ENCODE data around the gene DOK7. TPM values are rescaled to one million over a fixed set of nuclear protein-coding genes. Genes with fewer than 3 reads are reported as not detected.
"Not testable (repeated sequence)": the region's sequence is repeated elsewhere in the genome, so short reads cannot be mapped to it uniquely, and the experiment has no call there.

Gene DOK7
- total RNA-seq, 1 donor from 2014 or later: 62.7 TPM

DNA sequence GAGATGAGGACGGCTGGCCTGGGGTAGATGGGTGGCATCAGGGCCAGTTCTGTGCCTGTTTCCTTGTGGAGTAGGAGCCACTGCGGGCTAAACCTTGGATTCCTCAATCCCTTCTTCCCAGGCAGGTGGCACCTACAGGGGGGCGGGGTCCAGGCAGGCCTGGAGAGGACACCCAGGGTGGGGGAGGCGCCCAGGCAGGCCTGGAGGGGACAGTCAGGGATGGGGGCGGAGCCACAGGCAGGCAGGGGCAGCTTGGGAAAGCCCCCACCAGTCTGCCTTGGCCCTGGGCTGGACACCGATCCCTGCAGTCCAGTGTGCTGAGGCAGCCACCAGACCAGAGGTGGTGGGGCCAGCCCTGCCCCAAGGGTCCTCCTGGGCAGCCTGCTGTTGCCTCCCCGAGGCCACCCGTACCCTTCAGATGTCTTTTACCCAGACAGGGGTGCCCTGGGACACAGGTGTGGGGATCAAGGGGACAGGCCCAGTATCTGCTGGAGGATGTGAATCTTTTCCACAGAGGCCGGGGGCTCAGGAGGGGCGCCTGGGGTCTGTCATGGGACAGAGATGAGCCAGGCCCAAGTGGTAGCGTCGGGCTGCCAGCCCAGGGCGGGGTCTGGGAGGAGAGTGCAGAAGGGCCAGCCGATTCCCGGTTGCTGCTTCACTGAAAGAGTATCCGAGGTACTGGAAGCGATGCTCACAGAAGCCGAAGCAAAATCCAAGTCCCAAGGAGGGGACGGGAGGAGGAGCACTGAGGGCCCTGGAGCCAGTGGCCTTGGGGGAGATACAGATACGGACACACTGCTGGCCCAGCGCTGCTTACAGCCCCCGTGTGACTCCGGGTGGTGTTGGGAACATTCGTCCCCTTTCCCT, 34.6 kb downstream of the DOK7 start:
- DNase-seq (ENCODE audit: low spot score): no peak
- intact Hi-C loops (cut with DNase I): no loop called here

DNA sequence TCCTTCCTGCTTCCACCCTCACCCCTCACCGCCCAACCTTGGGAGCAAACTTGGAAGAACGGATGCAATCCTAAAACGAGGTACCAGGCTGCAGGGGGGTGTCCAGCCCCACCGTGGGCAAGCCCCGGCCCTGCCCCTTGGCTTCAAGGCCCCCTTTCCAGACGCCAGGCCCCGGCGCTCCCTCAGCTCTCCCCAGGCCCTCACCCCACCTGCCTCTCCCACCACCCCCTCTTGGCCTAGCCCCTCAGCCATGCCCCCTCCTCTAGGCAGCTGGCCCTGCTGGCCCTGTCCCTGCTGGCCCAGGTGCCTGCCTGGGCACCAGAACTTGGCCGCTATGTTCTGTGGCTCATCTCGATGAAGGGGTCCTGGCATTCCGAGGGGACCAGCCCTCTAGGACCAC, 35.3 kb downstream of the DOK7 start:
- DNase-seq (ENCODE audit: low spot score): no peak
- intact Hi-C loops (cut with DNase I): no loop called here

GRCh38 chr4:3498901-3499510, 35.9 kb downstream of the DOK7 start:
- intact Hi-C loops (cut with DNase I): no loop called here
- DNase-seq (ENCODE audit: low spot score): no peak

GRCh38 chr4:3499710-3500109, 36.6 kb downstream of the DOK7 start:
- DNase-seq (ENCODE audit: low spot score): no peak
- intact Hi-C loops (cut with DNase I): no loop called here

- intact Hi-C loops (cut with DNase I): no loop called here
- DNase-seq (ENCODE audit: low spot score): no peak
Measured at GRCh38 chr4:3500111-3500510, 37.0 kb downstream of the DOK7 start.

DNA sequence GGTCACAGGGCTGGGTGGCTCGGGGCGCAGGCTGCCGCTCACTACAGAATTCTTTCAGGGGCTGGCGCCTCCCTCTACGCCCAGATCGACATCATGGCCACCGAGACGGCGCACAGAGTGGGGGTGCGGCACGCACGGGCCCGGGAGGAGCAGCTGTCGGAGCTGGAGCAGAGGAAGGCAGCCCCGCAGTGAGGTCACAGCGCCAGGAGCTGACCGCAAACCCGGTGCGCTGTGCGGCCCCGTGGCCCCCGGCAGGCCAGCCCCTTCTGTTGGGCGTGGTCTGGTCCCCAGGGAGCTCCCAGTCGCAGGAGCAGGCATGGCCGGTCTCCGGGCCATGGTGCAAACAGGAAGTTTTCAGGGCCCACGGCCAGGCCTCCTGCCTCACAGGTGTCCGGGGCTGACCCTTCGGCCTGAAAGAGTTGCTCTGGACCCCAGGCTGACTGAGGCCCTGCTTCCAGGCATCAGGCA, 37.6 kb downstream of the DOK7 start:
- intact Hi-C loops (cut with DNase I): no loop called here
- DNase-seq (ENCODE audit: low spot score): no peak

GRCh38 chr4:3501126-3501824, 38.2 kb downstream of the DOK7 start:
- no peak for DNase-seq (ENCODE audit: low spot score)
- intact Hi-C loops (cut with DNase I): no loop called here

DNA sequence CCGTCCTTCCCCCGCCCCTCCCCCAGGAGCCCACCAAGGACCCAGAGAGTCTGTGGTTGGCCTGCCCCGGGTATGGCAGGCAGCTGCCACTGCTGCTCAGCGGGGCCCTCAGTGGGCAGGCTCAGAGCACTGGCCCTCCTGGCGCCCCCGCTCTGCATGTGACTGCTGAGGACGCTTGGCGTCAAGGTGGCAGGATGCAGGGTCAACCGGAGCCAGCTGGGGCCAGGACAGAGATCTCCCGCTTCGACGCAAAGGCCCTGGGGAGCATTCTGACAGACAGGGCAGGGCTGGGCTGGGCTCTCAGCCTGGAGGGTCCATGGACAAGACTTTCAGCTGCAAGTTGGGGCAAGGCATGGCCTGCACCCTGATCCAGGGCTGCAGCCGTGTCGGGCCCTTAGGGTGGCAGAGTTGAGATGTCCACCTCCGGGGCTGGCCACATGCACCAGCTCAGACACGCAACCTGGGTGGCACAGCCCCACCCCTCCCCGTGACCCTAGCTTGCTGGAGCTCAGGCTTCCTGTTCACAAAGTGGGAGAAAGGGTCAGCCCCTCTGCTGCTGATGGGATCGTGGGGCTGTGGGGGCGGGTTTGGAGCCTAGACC, 38.8 kb downstream of the DOK7 start:
- DNase-seq (ENCODE audit: low spot score): no peak
- intact Hi-C loops (cut with DNase I): no loop called here

DNA sequence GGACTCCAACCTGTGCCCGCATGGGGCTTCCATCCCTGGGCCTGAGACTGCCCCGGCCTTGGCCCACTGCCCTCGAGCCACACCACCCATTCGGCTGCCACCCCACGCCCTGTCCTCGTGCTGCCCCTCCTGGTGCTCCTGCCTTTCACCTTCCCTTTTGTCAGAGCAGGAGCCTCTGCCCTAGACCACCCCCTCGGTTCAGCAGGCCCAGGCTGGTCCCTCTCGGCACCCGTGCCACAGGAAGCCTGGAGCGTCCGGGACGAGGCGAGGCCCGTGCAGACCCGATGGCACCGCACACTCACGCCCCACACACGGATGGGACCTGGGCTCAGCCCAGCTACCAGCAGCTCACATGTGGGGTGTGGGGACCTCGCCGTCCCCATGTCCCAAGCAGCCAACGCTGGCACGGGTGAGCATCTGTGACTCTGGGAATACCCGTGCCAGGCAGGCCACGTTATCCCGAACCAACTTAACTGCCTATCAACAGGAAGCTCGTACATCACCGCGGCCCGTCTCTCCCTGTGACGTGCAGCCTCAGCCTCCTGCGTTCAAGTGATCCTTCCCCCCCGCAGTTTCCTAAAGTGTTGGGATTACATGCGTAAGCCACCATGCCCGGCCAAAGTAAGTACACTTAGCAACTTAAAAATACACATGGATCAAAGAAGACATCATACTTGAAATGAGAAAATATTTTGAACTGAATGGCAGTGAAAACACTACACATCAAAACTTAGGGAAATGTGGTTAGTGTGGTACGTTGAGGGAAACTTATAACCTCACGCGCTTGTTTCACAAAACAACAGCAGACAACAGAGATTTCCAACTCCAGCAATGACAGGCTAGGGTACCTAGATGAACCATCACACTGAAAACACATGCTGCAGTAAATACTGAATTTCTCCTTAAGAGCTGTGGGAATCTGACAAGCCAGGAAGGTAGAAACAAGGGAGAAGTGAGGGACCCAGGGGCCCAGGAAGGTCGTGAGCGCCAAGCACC, 40.1 kb downstream of the DOK7 start:
- intact Hi-C loops (cut with DNase I): no loop called here
- no peak for DNase-seq (ENCODE audit: low spot score)

DNA sequence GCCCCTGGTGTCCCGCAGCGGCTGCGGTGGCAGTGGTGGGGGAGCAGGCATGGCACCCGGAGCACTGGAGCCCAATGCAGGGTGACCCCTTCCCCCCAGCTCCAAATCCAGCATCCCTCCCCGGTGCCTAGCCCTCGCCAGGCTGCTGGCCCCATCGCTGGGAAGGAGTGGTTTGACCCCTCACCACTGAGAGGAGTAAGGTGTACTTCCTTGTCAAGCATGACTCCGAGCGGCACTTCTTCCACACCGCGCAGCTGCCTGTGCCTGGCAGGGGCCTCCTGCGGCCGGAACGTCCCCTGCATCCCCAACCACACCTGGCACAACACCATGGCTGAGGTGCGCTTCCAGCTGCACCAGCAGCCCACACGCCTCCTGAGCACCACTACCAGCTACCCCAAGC, 42.1 kb downstream of the DOK7 start:
- DNase-seq (ENCODE audit: low spot score): no peak
- intact Hi-C loops (cut with DNase I): no loop called here

DNA sequence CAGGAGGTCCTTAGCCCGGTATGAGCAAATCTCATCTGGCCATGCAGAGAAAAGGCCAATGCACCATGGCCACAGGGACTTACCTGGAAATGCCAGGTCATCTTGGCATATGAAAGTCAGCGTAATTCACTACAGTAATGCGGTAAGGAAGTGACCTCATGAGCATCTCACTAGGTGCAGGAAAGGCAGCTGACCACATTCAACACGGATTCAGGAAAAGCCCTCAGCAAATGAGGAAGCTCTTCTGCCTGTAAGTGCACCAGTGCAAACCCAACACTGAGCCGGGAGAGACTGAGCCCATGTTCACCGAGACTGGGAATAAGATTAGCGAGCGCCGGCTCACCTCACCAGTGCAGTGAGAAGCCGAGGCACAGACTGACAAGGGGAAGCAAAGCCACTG, 45.4 kb downstream of the DOK7 start:
- intact Hi-C loops (cut with DNase I): no loop called here
- DNase-seq (ENCODE audit: low spot score): no peak

DNA sequence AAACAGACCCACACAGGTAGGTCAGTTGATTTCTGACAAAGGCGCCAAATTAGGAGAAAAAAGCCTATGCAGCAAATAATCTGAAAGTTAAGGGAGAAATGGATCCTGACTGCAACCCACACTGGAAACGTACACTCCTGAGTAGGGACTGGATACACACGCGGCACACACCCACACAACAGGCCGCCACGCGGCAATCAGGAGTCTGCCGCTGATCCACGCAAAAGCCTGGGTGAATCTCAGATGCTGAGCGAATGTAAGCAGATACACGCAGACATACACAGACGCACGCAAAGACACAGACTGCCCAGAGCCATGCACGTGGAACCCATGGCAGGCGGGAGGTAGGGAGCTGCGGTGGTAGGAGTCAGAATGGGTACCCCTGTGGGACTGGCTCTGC, 47.4 kb downstream of the DOK7 start:
- intact Hi-C loops (cut with DNase I): no loop called here
- no peak for DNase-seq (ENCODE audit: low spot score)

DNA sequence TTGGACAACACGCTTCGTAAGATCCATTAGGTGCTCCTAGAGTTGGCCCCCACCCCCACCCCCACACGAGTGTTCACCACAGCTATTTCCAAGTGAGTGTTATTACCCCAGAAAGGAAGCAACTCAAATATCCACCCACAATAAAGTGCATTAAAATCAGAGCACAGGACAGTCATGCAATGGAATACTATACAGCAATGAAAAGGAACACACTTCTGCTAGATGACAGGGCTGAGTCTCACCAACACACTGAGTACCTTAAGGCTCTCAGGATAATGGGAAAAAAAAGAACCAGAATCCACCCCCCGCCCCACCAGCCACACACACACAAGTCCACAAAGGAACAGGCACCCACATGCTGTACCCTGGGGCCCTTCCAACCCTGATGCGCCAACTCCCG, 48.1 kb downstream of the DOK7 start:
- DNase-seq (ENCODE audit: low spot score): no peak
- intact Hi-C loops (cut with DNase I): no loop called here

- intact Hi-C loops (cut with DNase I); DNase-seq (ENCODE audit: low spot score): not testable (repeated sequence)
Measured at GRCh38 chr4:3511601-3512000, 48.5 kb downstream of the DOK7 start.

DNA sequence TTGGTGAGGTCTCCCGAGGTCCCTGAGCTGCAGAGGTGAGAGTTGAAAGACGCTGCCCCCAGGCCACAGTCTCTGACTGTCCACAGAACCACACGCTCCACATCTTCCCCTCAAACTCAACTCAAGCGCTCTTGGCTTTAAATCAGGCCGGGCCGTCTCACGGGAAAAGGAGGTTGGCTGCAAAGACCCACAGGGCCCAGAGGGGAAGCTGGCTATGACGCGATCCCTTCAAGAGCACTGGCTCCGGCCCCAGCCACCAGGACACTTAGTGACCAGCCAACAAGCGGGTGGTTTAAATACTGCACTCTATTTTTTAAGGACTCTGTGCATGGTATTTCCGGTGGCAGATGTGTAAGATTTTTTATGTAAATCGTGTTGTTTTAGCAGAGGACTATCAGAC, 49.2 kb downstream of the DOK7 start:
- DNase-seq (ENCODE audit: low spot score): no peak
- intact Hi-C loops (cut with DNase I): no loop called here

- no peak for DNase-seq (ENCODE audit: low spot score)
- intact Hi-C loops (cut with DNase I): no loop called here
Measured at GRCh38 chr4:3512719-3513118, 49.6 kb downstream of the DOK7 start.

- intact Hi-C loops (cut with DNase I): no loop called here
- no peak for DNase-seq (ENCODE audit: low spot score)
Measured at GRCh38 chr4:3513807-3514206, 50.7 kb downstream of the DOK7 start.

GRCh38 chr4:3514221-3514780, 51.2 kb downstream of the DOK7 start:
- DNase-seq (ENCODE audit: low spot score): no peak
- intact Hi-C loops (cut with DNase I): no loop called here
